ENCODE data around the gene PCBP3.

DNA sequence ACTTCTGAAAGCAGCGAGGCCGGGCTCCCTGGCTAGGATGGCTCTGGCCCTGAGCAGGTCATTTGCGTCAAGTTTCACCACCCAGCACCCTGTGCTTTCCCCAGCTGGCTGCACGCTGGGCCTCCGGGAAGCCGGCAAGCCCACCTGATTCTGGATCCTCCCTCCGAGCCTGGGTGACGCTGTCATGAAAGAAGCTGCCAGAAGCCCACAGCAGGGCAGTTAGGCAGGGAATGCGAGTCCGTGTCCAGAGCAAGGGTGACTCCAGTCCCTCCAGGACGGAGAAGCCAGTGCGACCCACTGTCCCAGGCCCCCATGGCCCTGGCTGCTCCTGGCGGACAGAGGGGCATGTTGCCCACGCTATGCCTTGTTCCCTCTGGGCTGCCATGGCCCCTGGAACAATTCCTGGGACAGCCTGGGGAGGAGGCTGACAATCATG is 44.4 kb upstream of the PCBP3 start:
- TF ChIP-seq POLR2A (IDR thresholded peaks at IDR 0.05; ENCODE audit: control extremely low read depth in 1 of 2, low read depth in 2 of 2, low read length in 2 of 2) (no peak), RNF2 (IDR thresholded peaks at IDR 0.05; ENCODE audit: borderline replicate concordance, low read depth, low read length, missing control alignments, poor library complexity, severe bottlenecking) (no peak), CEBPB (IDR thresholded peaks at IDR 0.05; ENCODE audit: low read depth, low read length) (no peak), CREB1 (IDR thresholded peaks at IDR 0.05) (no peak), EZH2 (IDR thresholded peaks at IDR 0.05; ENCODE audit: low read depth, low read length, severe bottlenecking) (no peak), TAF1 (IDR thresholded peaks at IDR 0.05; ENCODE audit: low read depth, low read length) (no peak), KDM1A (IDR thresholded peaks at IDR 0.05; ENCODE audit: borderline replicate concordance, low read length) (no peak), EP300 (IDR thresholded peaks at IDR 0.05; ENCODE audit: borderline replicate concordance in 1 of 2, low read depth in 2 of 2, low read length in 2 of 2) (no peak), POLR2AphosphoS5 (IDR thresholded peaks at IDR 0.05; ENCODE audit: low read depth, low read length) (no peak), BACH1 (IDR thresholded peaks at IDR 0.05; ENCODE audit: low read length) (no peak), JUN (IDR thresholded peaks at IDR 0.05; ENCODE audit: low read depth, low read length) (no peak)
- TF ChIP-seq, protein P1, sequence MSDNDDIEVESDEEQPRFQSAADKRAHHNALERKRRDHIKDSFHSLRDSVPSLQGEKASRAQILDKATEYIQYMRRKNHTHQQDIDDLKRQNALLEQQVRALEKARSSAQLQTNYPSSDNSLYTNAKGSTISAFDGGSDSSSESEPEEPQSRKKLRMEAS (IDR thresholded peaks at IDR 0.05) = no peak
- TF ChIP-seq, protein P2, sequence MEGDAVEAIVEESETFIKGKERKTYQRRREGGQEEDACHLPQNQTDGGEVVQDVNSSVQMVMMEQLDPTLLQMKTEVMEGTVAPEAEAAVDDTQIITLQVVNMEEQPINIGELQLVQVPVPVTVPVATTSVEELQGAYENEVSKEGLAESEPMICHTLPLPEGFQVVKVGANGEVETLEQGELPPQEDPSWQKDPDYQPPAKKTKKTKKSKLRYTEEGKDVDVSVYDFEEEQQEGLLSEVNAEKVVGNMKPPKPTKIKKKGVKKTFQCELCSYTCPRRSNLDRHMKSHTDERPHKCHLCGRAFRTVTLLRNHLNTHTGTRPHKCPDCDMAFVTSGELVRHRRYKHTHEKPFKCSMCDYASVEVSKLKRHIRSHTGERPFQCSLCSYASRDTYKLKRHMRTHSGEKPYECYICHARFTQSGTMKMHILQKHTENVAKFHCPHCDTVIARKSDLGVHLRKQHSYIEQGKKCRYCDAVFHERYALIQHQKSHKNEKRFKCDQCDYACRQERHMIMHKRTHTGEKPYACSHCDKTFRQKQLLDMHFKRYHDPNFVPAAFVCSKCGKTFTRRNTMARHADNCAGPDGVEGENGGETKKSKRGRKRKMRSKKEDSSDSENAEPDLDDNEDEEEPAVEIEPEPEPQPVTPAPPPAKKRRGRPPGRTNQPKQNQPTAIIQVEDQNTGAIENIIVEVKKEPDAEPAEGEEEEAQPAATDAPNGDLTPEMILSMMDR (IDR thresholded peaks at IDR 0.05; ENCODE audit: control extremely low read depth in 1 of 3, insufficient read depth in 1 of 3, low read depth in 1 of 3, low read length in 3 of 3) = no peak
- TF ChIP-seq, protein P3, sequence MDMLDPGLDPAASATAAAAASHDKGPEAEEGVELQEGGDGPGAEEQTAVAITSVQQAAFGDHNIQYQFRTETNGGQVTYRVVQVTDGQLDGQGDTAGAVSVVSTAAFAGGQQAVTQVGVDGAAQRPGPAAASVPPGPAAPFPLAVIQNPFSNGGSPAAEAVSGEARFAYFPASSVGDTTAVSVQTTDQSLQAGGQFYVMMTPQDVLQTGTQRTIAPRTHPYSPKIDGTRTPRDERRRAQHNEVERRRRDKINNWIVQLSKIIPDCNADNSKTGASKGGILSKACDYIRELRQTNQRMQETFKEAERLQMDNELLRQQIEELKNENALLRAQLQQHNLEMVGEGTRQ (IDR thresholded peaks at IDR 0.05; ENCODE audit: low read length) = no peak
